GM12874 (cell line): Measurements from ENCODE around the gene EVPL.

Experiments used
- TF ChIP-seq, protein P1 (sequence below): IDR thresholded peaks from 2 replicates; pipeline ENCODE4 v1.5.1; 2011; ENCODE audit warnings: low read depth, mild to moderate bottlenecking, control low read depth, low read length, moderate library complexity; ENCODE audit not compliant: insufficient read depth

Gene EVPL

DNA sequence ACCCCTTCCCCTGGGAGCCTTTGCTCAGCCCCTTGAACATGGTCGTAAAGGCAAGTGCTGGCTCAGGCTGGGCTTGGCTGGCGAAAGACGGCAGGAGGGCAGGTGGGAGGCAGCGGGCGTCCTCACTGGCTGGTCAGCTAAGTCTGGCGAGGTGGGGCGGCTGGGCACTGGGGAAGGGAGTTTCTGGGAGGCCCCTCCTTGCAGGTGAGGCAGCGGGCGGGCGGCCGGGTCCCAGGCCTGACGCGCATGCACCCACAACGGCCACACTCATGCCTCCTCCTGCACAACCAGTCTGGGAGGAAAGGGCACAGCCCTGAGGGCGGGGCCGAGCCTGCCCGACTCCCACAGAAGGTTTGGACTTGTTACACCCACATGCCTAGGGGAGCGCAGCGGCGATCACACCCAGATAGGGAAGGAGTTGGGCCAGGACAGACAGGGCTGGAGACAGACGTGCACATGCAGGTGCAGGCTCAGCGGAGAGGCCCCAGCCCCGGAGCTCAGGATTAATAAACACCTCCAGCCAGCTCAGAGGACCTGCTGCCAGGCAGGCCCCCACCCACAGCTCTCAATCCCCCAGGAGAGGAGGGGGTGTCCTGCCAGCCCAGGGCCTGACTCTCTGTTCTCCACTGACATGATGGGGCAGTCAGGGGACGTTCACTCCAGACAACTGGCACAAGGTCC is at the start of gene EVPL:
Gene EVPL, minus strand, starts transcription at position 148 of the 681 bp plus-strand sequence. Its CDS starts 108 bp downstream, at position 40.
- TF ChIP-seq, protein P1, sequence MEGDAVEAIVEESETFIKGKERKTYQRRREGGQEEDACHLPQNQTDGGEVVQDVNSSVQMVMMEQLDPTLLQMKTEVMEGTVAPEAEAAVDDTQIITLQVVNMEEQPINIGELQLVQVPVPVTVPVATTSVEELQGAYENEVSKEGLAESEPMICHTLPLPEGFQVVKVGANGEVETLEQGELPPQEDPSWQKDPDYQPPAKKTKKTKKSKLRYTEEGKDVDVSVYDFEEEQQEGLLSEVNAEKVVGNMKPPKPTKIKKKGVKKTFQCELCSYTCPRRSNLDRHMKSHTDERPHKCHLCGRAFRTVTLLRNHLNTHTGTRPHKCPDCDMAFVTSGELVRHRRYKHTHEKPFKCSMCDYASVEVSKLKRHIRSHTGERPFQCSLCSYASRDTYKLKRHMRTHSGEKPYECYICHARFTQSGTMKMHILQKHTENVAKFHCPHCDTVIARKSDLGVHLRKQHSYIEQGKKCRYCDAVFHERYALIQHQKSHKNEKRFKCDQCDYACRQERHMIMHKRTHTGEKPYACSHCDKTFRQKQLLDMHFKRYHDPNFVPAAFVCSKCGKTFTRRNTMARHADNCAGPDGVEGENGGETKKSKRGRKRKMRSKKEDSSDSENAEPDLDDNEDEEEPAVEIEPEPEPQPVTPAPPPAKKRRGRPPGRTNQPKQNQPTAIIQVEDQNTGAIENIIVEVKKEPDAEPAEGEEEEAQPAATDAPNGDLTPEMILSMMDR, result no peak

DNA sequence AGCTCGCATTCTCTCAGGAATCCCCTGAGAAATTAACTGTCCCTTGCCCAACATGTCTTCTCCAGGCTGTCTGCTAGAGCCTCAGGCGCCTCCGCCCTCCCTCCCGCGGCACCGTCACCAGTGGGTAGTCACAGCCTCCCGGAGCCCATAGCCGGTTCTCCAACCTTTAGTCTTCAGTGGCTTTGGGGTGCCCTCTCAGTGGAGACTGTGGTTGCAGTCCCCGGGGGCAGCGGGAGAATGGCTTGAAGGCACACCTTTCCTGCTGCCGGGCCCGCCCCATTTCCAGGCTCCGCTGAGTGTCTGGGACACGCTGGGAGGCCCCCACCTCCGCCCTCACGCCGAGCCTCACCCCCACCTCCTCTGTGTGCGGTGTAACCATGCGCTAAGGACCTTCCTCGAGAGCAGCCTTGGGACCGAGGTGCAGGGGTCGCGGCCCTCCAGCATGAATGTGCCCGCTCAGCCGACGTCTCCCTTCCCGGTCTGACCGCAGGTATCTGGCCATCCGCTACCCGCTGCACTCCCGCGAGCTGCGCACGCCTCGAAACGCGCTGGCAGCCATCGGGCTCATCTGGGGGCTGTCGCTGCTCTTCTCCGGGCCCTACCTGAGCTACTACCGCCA is 49.1 kb upstream of the EVPL start:
- TF ChIP-seq, protein P1, result no peak

DNA sequence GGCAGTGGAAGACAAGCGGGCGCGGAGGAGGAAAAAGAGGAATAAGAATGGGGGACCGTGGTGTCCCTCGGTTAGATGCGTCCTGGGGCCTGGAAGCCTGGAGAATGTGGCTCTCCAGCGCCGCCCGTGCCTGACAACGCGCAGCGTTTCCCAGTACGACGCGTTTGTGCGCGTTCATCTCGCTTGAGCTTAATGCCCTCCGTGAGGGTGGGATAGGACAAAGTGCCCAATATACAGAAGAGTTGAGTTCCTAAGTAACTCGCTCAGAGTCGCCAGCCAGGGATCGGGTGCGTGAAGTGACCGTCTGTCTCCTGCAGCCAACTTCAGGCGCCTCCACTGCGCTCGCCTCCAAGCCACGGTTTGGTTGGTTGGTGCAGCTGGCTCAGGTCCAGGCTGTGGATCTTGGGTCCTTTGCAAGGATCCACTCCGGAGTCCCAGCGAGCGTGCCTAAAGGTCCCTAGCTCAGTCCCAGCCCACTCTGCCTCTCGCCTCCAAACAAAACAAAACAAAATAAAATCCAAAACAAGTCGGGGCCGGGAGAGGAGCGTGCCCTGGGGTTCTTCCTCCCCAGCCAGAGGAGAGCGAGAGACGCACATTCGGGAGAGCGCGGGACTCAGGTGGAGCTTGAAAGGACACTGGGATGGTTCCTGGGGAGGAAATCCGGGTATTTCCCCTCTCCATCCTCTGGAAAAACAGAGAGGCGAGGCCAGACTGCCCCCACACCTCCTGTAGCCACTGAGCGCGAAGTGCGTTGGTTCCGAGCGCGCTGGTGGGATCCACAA is 48.4 kb upstream of the EVPL start:
- TF ChIP-seq, protein P1, result no peak

DNA sequence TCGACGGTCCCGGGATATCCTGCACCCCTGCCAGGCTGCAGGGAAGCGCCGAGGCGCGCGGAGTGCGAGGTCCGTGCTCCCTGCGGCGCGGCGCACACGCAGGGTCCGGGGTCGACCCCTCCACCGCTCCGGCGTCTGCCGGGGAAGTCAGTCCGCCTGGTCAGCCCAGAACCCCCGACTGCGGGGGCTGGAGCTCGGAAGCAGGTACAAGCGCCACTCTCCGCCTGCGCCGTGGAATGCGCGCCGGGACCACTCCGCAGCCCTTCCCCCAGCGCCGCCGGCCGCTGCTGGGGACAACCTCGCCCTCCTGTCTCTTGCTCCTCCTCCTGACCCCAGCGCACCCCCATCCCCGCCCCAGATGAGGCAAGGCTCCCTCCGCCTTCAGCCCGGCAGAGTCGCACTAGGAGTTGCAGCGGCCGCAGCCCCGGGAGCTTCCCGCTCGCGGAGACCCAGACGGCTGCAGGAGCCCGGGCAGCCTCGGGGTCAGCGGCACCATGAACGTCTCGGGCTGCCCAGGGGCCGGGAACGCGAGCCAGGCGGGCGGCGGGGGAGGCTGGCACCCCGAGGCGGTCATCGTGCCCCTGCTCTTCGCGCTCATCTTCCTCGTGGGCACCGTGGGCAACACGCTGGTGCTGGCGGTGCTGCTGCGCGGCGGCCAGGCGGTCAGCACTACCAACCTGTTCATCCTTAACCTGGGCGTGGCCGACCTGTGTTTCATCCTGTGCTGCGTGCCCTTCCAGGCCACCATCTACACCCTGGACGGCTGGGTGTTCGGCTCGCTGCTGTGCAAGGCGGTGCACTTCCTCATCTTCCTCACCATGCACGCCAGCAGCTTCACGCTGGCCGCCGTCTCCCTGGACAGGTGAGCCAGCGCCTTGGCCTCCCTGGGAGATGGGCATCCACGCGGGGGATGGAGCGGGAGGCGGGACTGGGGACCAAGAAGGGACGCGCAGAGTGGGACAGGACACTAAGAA is 47.6 kb upstream of the EVPL start, which contains the start of gene GALR2:
Gene GALR2, plus strand, starts transcription at position 392 of the 974 bp plus-strand sequence. Its CDS starts 103 bp downstream, at position 495.
- TF ChIP-seq, protein P1, result no peak

DNA sequence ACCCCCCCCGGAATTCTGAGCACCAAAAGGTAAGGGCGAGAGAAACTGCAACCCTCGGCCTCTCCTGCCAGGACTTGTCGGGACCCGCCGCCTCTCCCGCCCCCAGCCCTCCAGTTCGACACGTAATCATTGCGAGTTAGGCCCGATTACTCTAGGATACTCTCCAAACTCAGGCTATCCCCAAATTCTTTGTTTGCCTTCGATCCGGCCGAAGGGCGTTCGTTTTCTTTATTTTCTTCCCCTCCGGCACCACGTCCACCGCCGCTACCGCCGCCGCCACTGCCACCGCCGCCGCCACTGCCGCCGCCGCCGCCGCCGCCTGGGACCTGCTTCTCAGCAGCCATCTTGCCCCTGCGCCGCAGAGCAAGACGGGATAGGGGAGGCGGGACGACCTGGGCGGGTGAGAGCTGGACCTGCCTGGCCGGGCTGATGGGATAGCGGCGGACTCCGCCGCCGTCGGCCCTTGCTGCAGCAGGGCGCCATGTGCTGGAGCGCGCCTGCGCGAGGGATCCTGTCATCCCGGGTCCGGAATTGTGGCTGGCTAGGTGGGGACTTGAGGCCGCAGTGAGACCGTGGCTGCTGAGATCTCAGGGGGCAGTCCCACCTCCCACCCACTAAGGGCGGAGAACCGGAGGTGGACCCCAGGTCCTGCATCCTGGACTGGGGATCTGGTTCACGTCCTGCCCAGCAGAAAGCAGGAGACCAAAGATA is 45.2 kb upstream of the EVPL start, which contains the start of gene SRP68:
Gene SRP68, minus strand, starts transcription at position 370 of the 711 bp plus-strand sequence. Its CDS starts 26 bp downstream, at position 344.
- TF ChIP-seq, protein P1, result no peak

DNA sequence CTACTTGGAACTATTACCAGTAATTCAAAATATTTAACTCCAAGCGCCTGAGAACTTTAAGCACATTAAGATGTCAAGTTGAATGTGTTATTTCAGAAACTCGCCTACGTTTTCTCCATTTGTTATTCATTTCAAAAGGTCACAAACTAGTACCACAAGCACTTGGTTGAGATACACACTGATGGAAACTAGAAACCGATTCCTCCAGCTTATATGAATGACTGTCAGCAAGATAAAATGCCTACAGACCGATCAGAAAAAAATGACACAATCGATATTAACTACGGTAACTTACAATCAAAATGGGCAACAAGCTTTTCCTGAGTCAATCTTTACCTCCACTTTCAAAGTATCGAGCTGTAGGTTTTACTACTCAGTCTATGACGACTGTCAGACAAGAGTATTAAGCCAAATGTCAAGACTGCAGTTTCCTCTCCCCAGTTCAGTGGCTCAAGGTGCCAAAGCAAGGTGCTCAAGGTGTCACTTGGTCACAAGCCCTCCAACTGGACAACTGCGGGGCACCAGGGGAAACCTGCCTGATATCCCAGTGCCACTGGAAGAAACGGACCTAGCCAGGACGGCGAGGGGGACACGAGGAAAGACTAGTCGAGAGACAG is 44.5 kb upstream of the EVPL start:
- TF ChIP-seq, protein P1, result no peak
